Thoracic aorta (tissue), 2 donors: Measurements from ENCODE around the gene ADGRL3. TPM values are rescaled to one million over a fixed set of nuclear protein-coding genes. Genes with fewer than 3 reads are reported as not detected.

Experiments used
- ATAC-seq: fragments of 150-250 bp; one replicate; pipeline ENCODE4 v1.8.0; 2017; ENCODE audit warnings: low read depth; ENCODE audit not compliant: insufficient number of reproducible peaks, low FRiP score
- DNase-seq: peaks from one replicate; pipeline ENCODE4 v3.0.0-alpha.2; 2020; ENCODE audit warnings: low spot score
- H3K27ac ChIP-seq, 2 donors: fragments of 200-600 bp; sonication (generic); 1 replicate in 1 of 2; 2 replicates in 1 of 2; pipeline ENCODE4 v1.5.1; 2016; ENCODE audit warnings: mild to moderate bottlenecking in 2 of 2, moderate library complexity in 2 of 2
- H3K27me3 ChIP-seq: fragments of 200-600 bp; sonication (generic); replicated peaks from 2 replicates; pipeline ENCODE4 v1.6.0; 2016; ENCODE audit warnings: mild to moderate bottlenecking; ENCODE audit not compliant: insufficient read depth
- H3K36me3 ChIP-seq: fragments of 200-600 bp; sonication (generic); one replicate; pipeline ENCODE4 v1.5.1; 2016
- H3K4me1 ChIP-seq, 2 donors: fragments of 200-600 bp; sonication (generic); 1 replicate in 1 of 2; 2 replicates in 1 of 2; pipeline versions ENCODE4 v1.5.1 to v1.6.0; 2016; ENCODE audit warnings: low read depth in 2 of 2, mild to moderate bottlenecking in 1 of 2; ENCODE audit not compliant: control insufficient read depth in 1 of 2
- H3K4me3 ChIP-seq: fragments of 200-600 bp; sonication (generic); 2 replicates; pipeline ENCODE4 v1.5.1; 2016; ENCODE audit warnings: mild to moderate bottlenecking
- H3K9me3 ChIP-seq: fragments of 200-600 bp; sonication (generic); 2 replicates; pipeline ENCODE4 v1.5.1; 2016
- total RNA-seq, 2 donors: library from RNA; depleted of rRNA; stranded (reverse); fragments of >200 nt; gene quantifications; one replicate each; pipeline versions ENCODE4 v1.1.0 to v1.2.3, GENCODE V29; 2016
- TF ChIP-seq, protein P1 (sequence below): fragments of 200-600 bp; sonication (generic); IDR thresholded peaks from one replicate; pipeline ENCODE4 v1.5.1; 2019; ENCODE audit warnings: antibody characterized with exemption

Gene ADGRL3
- total RNA-seq, 2 donors from 2014 or later: 17.5 to 18.1 TPM

DNA sequence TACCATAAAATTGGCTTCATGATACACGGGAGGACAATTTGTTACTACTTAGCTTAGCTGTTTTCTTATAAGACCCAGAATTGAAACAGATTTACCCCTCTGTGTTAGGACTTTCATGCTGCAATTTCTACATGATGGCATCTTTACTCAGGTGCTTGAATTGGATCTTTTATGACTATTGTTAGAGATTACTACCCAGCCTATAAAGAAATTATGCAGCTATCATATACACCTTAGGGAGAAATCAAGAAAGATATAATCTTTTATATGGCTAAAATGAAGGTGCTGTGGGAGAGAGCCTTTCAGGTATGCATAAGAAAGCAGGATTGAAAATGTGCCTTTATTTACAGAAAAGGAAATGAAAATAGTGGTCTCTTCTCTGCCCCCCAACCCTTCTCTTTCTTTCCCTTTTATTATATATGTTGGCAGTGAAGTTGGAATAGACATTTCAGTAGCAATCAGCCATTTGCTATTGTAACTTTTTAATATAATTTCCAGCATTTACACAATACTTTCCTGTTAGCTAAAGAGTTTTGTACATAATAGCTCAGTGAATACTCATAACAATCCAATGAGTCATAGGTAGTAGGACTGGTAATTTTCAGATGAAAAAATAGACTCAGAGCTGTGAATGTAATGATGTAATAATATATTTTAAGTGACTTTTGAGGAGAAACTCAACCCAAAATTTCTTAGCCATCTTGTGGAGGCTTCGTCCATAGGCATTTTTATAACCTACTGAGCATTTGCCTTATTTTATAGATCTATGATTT is 311.8 kb downstream of the ADGRL3 start:
- ATAC-seq: peak; percentile 85
- peak overlapping the region in 1 of 2 donors; percentile 54 for H3K27ac ChIP-seq

DNA sequence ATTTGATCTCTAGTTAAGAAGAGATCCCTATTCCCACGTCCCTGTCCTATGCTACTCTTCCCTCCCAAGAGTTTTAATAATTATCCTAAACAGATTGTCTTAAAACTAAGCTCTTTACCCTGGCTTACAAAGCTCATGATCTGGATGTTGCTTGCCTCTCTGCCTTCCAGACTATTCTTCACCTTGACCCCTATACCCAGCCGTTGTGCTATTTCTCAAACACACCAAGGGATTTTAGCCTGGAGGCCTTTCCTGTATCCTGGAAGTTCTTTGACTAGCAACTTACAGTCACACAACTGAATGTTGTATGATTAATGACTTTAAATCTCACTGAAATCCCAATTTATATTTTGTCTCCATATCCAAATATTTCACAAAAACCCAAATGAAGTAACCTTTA is 314.9 kb downstream of the ADGRL3 start:
- Histone ChIP-seq H3K27me3 (no peaks in the 10 kb centered on the region), H3K36me3 (no peaks in the 10 kb centered on the region), H3K9me3 (no peaks in the 10 kb centered on the region), H3K4me3 (no peak overlapping the region), H3K4me1 (peaks cover 6 to 9% of the 10 kb centered on the region in 2 donors), H3K27ac (no peak overlapping the region)
- ATAC-seq (no peak), DNase-seq (no peak)
- TF ChIP-seq, protein P1, sequence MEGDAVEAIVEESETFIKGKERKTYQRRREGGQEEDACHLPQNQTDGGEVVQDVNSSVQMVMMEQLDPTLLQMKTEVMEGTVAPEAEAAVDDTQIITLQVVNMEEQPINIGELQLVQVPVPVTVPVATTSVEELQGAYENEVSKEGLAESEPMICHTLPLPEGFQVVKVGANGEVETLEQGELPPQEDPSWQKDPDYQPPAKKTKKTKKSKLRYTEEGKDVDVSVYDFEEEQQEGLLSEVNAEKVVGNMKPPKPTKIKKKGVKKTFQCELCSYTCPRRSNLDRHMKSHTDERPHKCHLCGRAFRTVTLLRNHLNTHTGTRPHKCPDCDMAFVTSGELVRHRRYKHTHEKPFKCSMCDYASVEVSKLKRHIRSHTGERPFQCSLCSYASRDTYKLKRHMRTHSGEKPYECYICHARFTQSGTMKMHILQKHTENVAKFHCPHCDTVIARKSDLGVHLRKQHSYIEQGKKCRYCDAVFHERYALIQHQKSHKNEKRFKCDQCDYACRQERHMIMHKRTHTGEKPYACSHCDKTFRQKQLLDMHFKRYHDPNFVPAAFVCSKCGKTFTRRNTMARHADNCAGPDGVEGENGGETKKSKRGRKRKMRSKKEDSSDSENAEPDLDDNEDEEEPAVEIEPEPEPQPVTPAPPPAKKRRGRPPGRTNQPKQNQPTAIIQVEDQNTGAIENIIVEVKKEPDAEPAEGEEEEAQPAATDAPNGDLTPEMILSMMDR: no peak

More for the DNA sequence above, 311.8 kb downstream of the ADGRL3 start:
- H3K27me3 ChIP-seq: no peaks in the 10 kb centered on the region
- H3K36me3 ChIP-seq: no peaks in the 10 kb centered on the region
- H3K9me3 ChIP-seq: no peaks in the 10 kb centered on the region
- DNase-seq: no peak
- TF ChIP-seq, protein P1: no peak
- no peak overlapping the region for H3K4me3 ChIP-seq
- H3K4me1 ChIP-seq: peaks cover 10 to 17% of the 10 kb centered on the region in 2 donors

DNA sequence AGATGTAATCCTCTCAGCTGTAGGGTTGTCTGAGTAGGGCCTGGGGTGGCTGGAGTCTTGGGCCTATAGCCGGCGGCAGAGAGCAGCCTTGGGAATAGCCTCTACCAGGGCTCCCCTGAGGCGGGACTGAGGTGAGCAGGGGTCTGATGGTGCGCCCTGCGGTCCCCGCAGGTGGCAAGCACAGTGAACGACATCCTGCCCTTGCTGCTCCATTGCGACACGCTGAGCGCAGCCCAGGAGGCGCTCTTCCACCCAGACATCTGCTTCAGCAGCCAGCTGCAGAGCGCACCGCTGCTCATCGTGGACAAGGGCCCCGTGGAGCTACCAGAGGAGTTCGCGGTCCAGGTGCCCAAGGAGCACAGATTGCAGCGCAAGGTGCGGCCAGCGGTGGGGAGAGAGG is 317.0 kb downstream of the ADGRL3 start:
- H3K27ac ChIP-seq: no peak overlapping the region
- no peaks in the 10 kb centered on the region for H3K27me3 ChIP-seq
- peaks cover 0 to 12% of the 10 kb centered on the region in 2 donors for H3K4me1 ChIP-seq
- H3K4me3 ChIP-seq: no peak overlapping the region
- TF ChIP-seq, protein P1: no peak
- DNase-seq: no peak
- ATAC-seq: no peak
- no peaks in the 10 kb centered on the region for H3K9me3 ChIP-seq
- no peaks in the 10 kb centered on the region for H3K36me3 ChIP-seq

DNA sequence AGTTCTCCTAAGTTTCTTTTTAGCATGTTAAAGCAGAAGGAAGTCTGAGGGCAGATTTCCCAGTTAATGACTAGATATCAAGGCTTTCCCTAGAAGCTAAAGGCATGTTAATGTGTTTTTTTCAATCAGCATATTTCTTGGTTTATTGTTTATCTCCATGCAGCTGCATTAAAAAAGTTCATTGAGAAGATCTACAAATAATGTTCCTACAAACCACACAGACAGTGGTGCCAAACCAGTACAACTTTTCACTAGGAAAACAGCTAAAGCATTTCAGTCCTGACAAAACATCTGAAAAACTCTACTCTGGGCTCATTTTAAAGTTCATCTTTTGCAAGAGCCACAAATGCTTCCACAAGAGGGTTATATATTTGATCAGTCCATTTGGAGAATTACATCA is 320.0 kb downstream of the ADGRL3 start:
- Histone ChIP-seq H3K4me1 (peaks cover 0 to 12% of the 10 kb centered on the region in 2 donors), H3K27ac (no peak overlapping the region), H3K9me3 (no peaks in the 10 kb centered on the region), H3K36me3 (no peaks in the 10 kb centered on the region), H3K4me3 (no peak overlapping the region), H3K27me3 (no peaks in the 10 kb centered on the region)
- ATAC-seq (no peak), DNase-seq (no peak)
- TF ChIP-seq, protein P1: no peak

DNA sequence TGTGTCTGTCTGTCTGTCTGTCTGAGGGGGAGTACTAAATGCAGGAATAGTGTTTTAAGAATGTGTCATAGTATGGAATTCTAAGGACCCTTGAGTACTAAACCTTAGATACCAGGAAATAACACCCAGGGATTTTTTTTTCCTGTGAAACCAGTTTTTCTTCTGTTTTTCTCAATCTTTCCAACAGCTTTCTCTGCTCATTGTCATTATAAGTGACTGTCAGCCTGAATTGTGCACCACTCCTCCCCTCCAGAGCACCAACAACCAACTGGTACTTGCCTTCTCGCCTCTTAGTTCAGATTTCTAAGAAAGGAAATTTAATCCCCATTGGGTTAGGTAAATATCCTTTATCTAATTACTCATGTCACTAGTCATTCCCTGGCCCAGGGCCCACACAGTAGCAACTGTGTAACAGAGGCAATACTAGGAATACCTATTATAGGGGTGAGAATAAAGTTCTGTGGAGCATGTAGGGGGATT is 320.6 kb downstream of the ADGRL3 start:
- DNase-seq (no peak), ATAC-seq (no peak)
- TF ChIP-seq, protein P1: no peak
- Histone ChIP-seq H3K36me3 (no peaks in the 10 kb centered on the region), H3K9me3 (no peaks in the 10 kb centered on the region), H3K4me3 (no peak overlapping the region), H3K27me3 (no peaks in the 10 kb centered on the region), H3K4me1 (peaks cover 0 to 12% of the 10 kb centered on the region in 2 donors), H3K27ac (no peak overlapping the region)
